ENCODE results near the gene KLHDC9. TPM values are rescaled to one million over a fixed set of nuclear protein-coding genes. Genes with fewer than 3 reads are reported as not detected.

Gene KLHDC9
- total and polyA plus RNA-seq, 2 donors (not counting 1 experiment from before 2014, with no cell fraction given): 1.6 to 2.7 TPM

DNA sequence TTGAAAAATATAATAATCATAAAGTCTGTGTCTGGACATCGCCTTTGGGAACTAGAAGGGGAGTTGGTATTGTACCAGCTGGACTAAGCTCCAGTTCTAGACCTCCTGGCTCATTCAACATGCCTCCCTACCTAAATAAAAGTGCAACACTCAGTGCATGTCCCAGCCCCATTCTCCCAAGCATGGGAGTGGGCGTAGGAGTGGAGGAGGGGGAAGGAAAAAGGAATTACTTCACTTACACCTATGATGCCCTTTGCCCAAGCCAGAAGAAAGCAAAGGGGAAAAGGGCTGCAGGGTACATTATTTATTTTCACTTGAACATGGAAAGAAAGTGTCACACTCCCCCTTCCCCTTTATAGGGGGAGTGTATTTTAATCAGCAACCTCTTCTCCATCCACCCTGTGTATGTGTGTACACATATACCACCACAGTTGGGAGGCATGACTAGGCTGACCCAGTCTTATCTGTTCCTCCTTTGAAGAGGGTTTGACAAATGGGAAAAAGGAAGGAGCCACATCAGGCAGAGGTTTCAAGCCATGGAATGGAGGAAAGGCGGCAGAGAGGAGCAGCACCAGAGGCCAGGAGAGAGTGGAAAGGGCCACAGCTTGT, 23.0 kb downstream of the KLHDC9 start:
- Histone ChIP-seq H3K9me3 (ENCODE audit: control extremely low read depth in 1 of 3, control insufficient read depth in 2 of 3, insufficient read depth in 1 of 3, low read length in 2 of 3) (no peaks in the 10 kb centered on the region), H3K27ac (ENCODE audit: low read length in 2 of 2) (peak overlapping the region; percentile 64 to 68), H3K4me1 (ENCODE audit: control insufficient read depth in 2 of 2, insufficient read depth in 2 of 2, low read length in 2 of 2) (peaks cover 41 to 48% of the 10 kb centered on the region in 2 donors), H3K9ac (ENCODE audit: low read length) (no peak overlapping the region), H3K79me2 (ENCODE audit: control insufficient read depth, insufficient read depth, low read length) (peaks cover 50% of the 10 kb centered on the region), H2AFZ (ENCODE audit: insufficient read depth, low read depth, low read length, poor library complexity, severe bottlenecking) (no peak overlapping the region), H4K20me1 (ENCODE audit: control insufficient read depth, insufficient read depth, low read length, poor library complexity, severe bottlenecking) (no peaks in the 10 kb centered on the region), H3K36me3 (replicated peaks in 1 of 2; ENCODE audit: control extremely low read depth in 1 of 2, control insufficient read depth in 1 of 2, extremely low read depth in 1 of 2, insufficient read depth in 2 of 2, low read length in 1 of 2) (peaks cover 0 to 47% of the 10 kb centered on the region in 2 experiments), H3K4me3 (ENCODE audit: control extremely low read depth in 1 of 5, extremely low read depth in 1 of 5, insufficient read depth in 1 of 5, low read depth in 2 of 5, low read length in 4 of 5) (no peak overlapping the region), H3K4me2 (replicated peaks; ENCODE audit: low read depth, low read length, poor library complexity, severe bottlenecking) (peak overlapping the region; percentile 30), H3K27me3 (replicated peaks in 1 of 4; ENCODE audit: control extremely low read depth in 1 of 4, control insufficient read depth in 3 of 4, insufficient read depth in 4 of 4, low read length in 3 of 4) (no peaks in the 10 kb centered on the region)
- Mint-ChIP-seq H3K4me1 (peaks cover 58% of the 10 kb centered on the region), H3K9me3 (ENCODE audit: insufficient read depth) (no peaks in the 10 kb centered on the region), H3K4me3 (no peak overlapping the region), H3K27me3 (no peaks in the 10 kb centered on the region), H3K27ac (peak overlapping the region; percentile 79)
- intact Hi-C loops (cut with micrococcal nuclease): no loop called here
- CTCF ChIA-PET: interaction anchor here (1.4 to 1.5 kb wide), 2 partner anchors 19 to 123 kb away, joined by 3 to 4 read pairs; no protein-coding TSS in a partner anchor
- no peak for TF ChIP-seq EZH2 (IDR thresholded peaks at IDR 0.05; ENCODE audit: borderline replicate concordance, insufficient read depth, low read depth, low read length, poor library complexity, severe bottlenecking)
- no peak for TF ChIP-seq CTCF (IDR thresholded peaks at IDR 0.05)
- POLR2A ChIA-PET: interaction anchor here (0.7 to 1.5 kb wide), 2 partner anchors 62 to 76 kb away, joined by 4 to 6 read pairs; no protein-coding TSS in a partner anchor
- ATAC-seq (ENCODE audit: low read depth) (no peak), DNase-seq (no peak)
- WGBS (ENCODE audit: insufficient coverage): no CpG with 5 or more reads among the region's 3 CpGs

- H3K9me3 ChIP-seq (ENCODE audit: control extremely low read depth in 1 of 3, control insufficient read depth in 2 of 3, insufficient read depth in 1 of 3, low read length in 2 of 3): no peaks in the 10 kb centered on the region
- no CpG with 5 or more reads among the region's 4 CpGs for WGBS (ENCODE audit: insufficient coverage)
- no peaks in the 10 kb centered on the region for H3K9me3 Mint-ChIP-seq (ENCODE audit: insufficient read depth)
- intact Hi-C loops (cut with micrococcal nuclease): no loop called here
- H2AFZ ChIP-seq (ENCODE audit: insufficient read depth, low read depth, low read length, poor library complexity, severe bottlenecking): no peak overlapping the region
- no peak for TF ChIP-seq EZH2 (IDR thresholded peaks at IDR 0.05; ENCODE audit: borderline replicate concordance, insufficient read depth, low read depth, low read length, poor library complexity, severe bottlenecking)
- TF ChIP-seq CTCF (IDR thresholded peaks at IDR 0.05): no peak
- no peak for ATAC-seq (ENCODE audit: low read depth)
- peaks cover 47% of the 10 kb centered on the region for H3K79me2 ChIP-seq (ENCODE audit: control insufficient read depth, insufficient read depth, low read length)
- no peak overlapping the region for H3K9ac ChIP-seq (ENCODE audit: low read length)
- H3K27ac Mint-ChIP-seq: peak overlapping the region; percentile 79
- POLR2A ChIA-PET: interaction anchor here (0.7 to 1.5 kb wide), 2 partner anchors 62 to 77 kb away, joined by 4 to 6 read pairs; no protein-coding TSS in a partner anchor
- peak; percentile 69 for DNase-seq
- H4K20me1 ChIP-seq (ENCODE audit: control insufficient read depth, insufficient read depth, low read length, poor library complexity, severe bottlenecking): no peaks in the 10 kb centered on the region
- H3K4me1 ChIP-seq (ENCODE audit: control insufficient read depth in 2 of 2, insufficient read depth in 2 of 2, low read length in 2 of 2): peaks cover 34 to 42% of the 10 kb centered on the region in 2 donors
- H3K36me3 ChIP-seq (replicated peaks in 1 of 2; ENCODE audit: control extremely low read depth in 1 of 2, control insufficient read depth in 1 of 2, extremely low read depth in 1 of 2, insufficient read depth in 2 of 2, low read length in 1 of 2): peaks cover 0 to 50% of the 10 kb centered on the region in 2 experiments
- H3K4me3 Mint-ChIP-seq: peak overlapping the region; percentile 52
- H3K4me3 ChIP-seq (ENCODE audit: control extremely low read depth in 1 of 5, extremely low read depth in 1 of 5, insufficient read depth in 1 of 5, low read depth in 2 of 5, low read length in 4 of 5): no peak overlapping the region
- CTCF ChIA-PET: interaction anchor here (0.6 to 1.5 kb wide), 3 partner anchors 18 to 124 kb away, joined by 3 to 4 read pairs (median 3); no protein-coding TSS in a partner anchor
- no peaks in the 10 kb centered on the region for H3K27me3 ChIP-seq (replicated peaks in 1 of 4; ENCODE audit: control extremely low read depth in 1 of 4, control insufficient read depth in 3 of 4, insufficient read depth in 4 of 4, low read length in 3 of 4)
- peaks cover 53% of the 10 kb centered on the region for H3K4me1 Mint-ChIP-seq
- no peaks in the 10 kb centered on the region for H3K27me3 Mint-ChIP-seq
- H3K27ac ChIP-seq (ENCODE audit: low read length in 2 of 2): peak overlapping the region; percentile 64 to 68
- H3K4me2 ChIP-seq (replicated peaks; ENCODE audit: low read depth, low read length, poor library complexity, severe bottlenecking): peak overlapping the region; percentile 30
Observed at GRCh38 chr1:161121834-161122233, 23.7 kb downstream of the KLHDC9 start.
